OCI-LY1 (cell line): ENCODE results near the gene FFAR1.

ENCODE experiments used
- CTCF ChIP-seq: fragments of 200-600 bp; sonication (generic), shearing (Covaris generic); IDR thresholded peaks from 2 replicates; pipeline ENCODE4 v1.5.1; 2017; ENCODE audit warnings: mild to moderate bottlenecking, antibody characterized with exemption, low read length, moderate library complexity, mixed read lengths
- EZH2 ChIP-seq: fragments of 200-600 bp; sonication (generic), shearing (Covaris generic); IDR thresholded peaks from 2 replicates; pipeline ENCODE4 v1.8.0; 2017; ENCODE audit warnings: borderline replicate concordance, mixed run types, mild to moderate bottlenecking, antibody characterized with exemption, low read length, moderate library complexity, mixed read lengths

- TF ChIP-seq CTCF (no peak), EZH2 (no peak)
Measured at GRCh38 chr19:35299523-35300338, 48.0 kb upstream of the FFAR1 start.
